Osteocyte (in vitro differentiated cells): ENCODE measurements around the gene USP31. TPM values are rescaled to one million over a fixed set of nuclear protein-coding genes. Genes with fewer than 3 reads are reported as not detected.

Experiments used
- DNase-seq: peaks from one replicate; pipeline ENCODE4 v3.0.0; 2021; ENCODE audit warnings: mixed read lengths; ENCODE audit not compliant: unreplicated experiment; ENCODE audit errors: extremely low spot score
- H3K27ac Mint-ChIP-seq: one replicate; pipeline ENCODE4 v1.8.0; 2021; ENCODE audit warnings: mild to moderate bottlenecking, mixed read lengths; ENCODE audit not compliant: unreplicated experiment
- H3K27me3 Mint-ChIP-seq: one replicate; pipeline ENCODE4 v1.8.0; 2021; ENCODE audit warnings: mixed read lengths; ENCODE audit not compliant: unreplicated experiment
- H3K36me3 Mint-ChIP-seq: one replicate; pipeline ENCODE4 v1.8.0; 2021; ENCODE audit warnings: mixed read lengths; ENCODE audit not compliant: unreplicated experiment
- H3K4me1 Mint-ChIP-seq: one replicate; pipeline ENCODE4 v1.8.0; 2021; ENCODE audit warnings: mixed read lengths; ENCODE audit not compliant: unreplicated experiment
- H3K4me3 Mint-ChIP-seq: one replicate; pipeline ENCODE4 v1.8.0; 2021; ENCODE audit warnings: mild to moderate bottlenecking, moderate library complexity, mixed read lengths; ENCODE audit not compliant: unreplicated experiment
- H3K9me3 Mint-ChIP-seq: one replicate; pipeline ENCODE4 v1.8.0; 2021; ENCODE audit warnings: mixed read lengths; ENCODE audit not compliant: unreplicated experiment
- CTCF ChIP-seq: fragments of 200-600 bp; sonication (generic); IDR thresholded peaks from 2 replicates; pipeline ENCODE4 v1.5.0; 2021; ENCODE audit warnings: antibody characterized with exemption, mild to moderate bottlenecking, moderate library complexity
- total RNA-seq: library from RNA; stranded (reverse); gene quantifications from 2 replicates; pipeline ENCODE4 v1.2.1, GENCODE V29; 2021

USP31 gene
- total RNA-seq, 1 donor from 2014 or later = 7.9 TPM

GRCh38 chr16:23027386-23027785, 121.9 kb downstream of the USP31 start:
- DNase-seq = no peak
- Mint-ChIP-seq H3K27me3 (no peaks in the 10 kb centered on the region), H3K36me3 (no peaks in the 10 kb centered on the region), H3K4me1 (peaks cover 5% of the 10 kb centered on the region), H3K4me3 (no peak overlapping the region), H3K27ac (no peak overlapping the region), H3K9me3 (no peaks in the 10 kb centered on the region)
- TF ChIP-seq CTCF = no peak

GRCh38 chr16:23026784-23027362, 122.4 kb downstream of the USP31 start:
- H3K36me3 Mint-ChIP-seq = no peaks in the 10 kb centered on the region
- no peak for TF ChIP-seq CTCF
- H3K27ac Mint-ChIP-seq = no peak overlapping the region
- no peaks in the 10 kb centered on the region for H3K9me3 Mint-ChIP-seq
- no peaks in the 10 kb centered on the region for H3K27me3 Mint-ChIP-seq
- peaks cover 5% of the 10 kb centered on the region for H3K4me1 Mint-ChIP-seq
- DNase-seq = no peak
- no peak overlapping the region for H3K4me3 Mint-ChIP-seq

- H3K36me3 Mint-ChIP-seq = no peaks in the 10 kb centered on the region
- H3K4me3 Mint-ChIP-seq = no peak overlapping the region
- peaks cover 5% of the 10 kb centered on the region for H3K4me1 Mint-ChIP-seq
- no peak for DNase-seq
- peaks cover 5% of the 10 kb centered on the region for H3K9me3 Mint-ChIP-seq
- H3K27ac Mint-ChIP-seq = no peak overlapping the region
- no peaks in the 10 kb centered on the region for H3K27me3 Mint-ChIP-seq
- no peak for TF ChIP-seq CTCF
Measured at GRCh38 chr16:23025692-23026307, 123.5 kb downstream of the USP31 start.

- DNase-seq = no peak
- no peak overlapping the region for H3K4me3 Mint-ChIP-seq
- H3K27ac Mint-ChIP-seq = no peak overlapping the region
- TF ChIP-seq CTCF = no peak
- H3K9me3 Mint-ChIP-seq = peaks cover 8% of the 10 kb centered on the region
- no peaks in the 10 kb centered on the region for H3K36me3 Mint-ChIP-seq
- peaks cover 5% of the 10 kb centered on the region for H3K4me1 Mint-ChIP-seq
- H3K27me3 Mint-ChIP-seq = no peaks in the 10 kb centered on the region
Measured at GRCh38 chr16:23024044-23024443, 125.2 kb downstream of the USP31 start.

GRCh38 chr16:23020084-23020483, 129.2 kb downstream of the USP31 start:
- no peaks in the 10 kb centered on the region for H3K36me3 Mint-ChIP-seq
- peaks cover 8% of the 10 kb centered on the region for H3K9me3 Mint-ChIP-seq
- H3K4me1 Mint-ChIP-seq = no peaks in the 10 kb centered on the region
- H3K27ac Mint-ChIP-seq = no peak overlapping the region
- TF ChIP-seq CTCF = no peak
- no peak overlapping the region for H3K4me3 Mint-ChIP-seq
- DNase-seq = no peak
- H3K27me3 Mint-ChIP-seq = no peaks in the 10 kb centered on the region
